ENCODE results near the gene ICOSLG. TPM values are rescaled to one million over a fixed set of nuclear protein-coding genes. Genes with fewer than 3 reads are reported as not detected.
A peak's percentile ranks its signal among the peaks of the same experiment; 100 is the strongest.
"Not testable (repeated sequence)": the region's sequence is repeated elsewhere in the genome, so short reads cannot be mapped to it uniquely, and the experiment has no call there.

The ICOSLG gene
- total RNA-seq (2014; rRNA removed; shearing (Covaris generic)) = 0.43 TPM in 1 of 2 replicates, not detected in the other

DNA sequence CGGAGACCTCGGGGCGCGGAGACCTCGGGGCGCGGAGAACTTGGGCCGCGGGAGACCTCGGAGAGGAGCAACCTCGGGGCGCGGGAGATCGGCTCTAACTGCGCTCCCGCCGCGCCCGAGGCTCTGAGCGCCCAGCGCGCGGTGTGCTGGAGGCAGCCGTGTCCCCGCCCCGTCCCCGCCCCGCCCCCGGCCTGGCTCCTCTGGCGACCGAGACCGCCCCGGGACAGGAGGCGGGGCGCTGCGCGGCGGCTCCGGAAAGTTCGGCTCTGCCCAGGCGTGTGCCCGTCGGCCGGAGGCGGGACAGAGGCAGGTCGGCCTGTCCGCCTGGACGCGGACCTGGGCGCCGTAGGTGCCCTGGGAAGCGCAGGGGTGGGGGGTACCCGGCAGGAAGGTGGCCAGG, at the start of gene ICOSLG:
TSS of gene ICOSLG (minus strand) at position 102 of the 400 bp plus-strand sequence. CDS start 126 bp downstream, outside the sequence.
- DNase-seq (ENCODE audit: low spot score); in situ Hi-C loops (cut with HindIII; ENCODE audit: low sequenced_read_pairs): not testable (repeated sequence)

GRCh38 chr21:44289381-44290010, 48.8 kb upstream of the ICOSLG start:
- DNase-seq (ENCODE audit: low spot score) = no peak
- in situ Hi-C loops (cut with HindIII; ENCODE audit: low sequenced_read_pairs) = no loop called here

DNA sequence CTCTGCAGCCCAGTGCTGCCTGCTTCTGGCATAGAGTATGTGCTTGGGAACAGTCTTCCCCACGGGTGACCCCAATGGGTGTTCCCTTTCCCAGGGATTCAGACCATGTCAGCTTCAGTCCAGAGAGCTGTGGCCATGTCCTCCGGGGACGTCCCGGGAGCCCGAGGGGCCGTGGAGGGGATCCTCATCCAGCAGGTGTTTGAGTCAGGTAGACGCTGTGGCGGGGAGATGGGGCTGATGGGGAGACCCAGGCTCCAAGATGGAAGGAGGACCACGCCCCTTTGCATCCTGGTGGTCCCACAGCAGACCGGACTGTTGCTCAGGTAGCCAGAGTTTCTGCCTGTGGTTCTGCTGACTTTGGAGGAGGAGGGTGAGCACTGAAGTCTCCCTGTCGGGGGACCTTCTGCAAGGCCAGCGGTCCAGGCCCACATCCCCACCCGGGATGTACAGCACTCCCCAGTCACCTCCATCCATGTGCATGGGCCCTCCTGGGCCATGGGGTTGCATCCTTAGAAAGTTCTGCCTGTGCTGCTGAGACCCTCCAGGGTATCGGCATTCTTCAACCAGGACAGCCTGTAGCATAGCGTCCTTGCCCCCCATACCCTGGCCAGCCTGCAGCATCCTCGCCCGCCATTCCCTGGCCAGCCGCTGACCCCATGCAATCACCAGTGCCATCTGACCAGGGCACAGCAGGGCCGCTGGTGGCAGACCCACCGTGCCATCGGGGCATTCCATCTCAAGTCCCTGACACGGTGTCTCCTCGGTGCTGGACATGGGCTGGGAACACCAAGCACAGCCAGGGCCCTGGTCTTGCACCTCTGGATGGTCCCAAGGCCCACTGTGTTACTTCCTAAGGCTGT, 47.7 kb upstream of the ICOSLG start:
- no peak for DNase-seq (ENCODE audit: low spot score)
- in situ Hi-C loops (cut with HindIII; ENCODE audit: low sequenced_read_pairs) = no loop called here

DNA sequence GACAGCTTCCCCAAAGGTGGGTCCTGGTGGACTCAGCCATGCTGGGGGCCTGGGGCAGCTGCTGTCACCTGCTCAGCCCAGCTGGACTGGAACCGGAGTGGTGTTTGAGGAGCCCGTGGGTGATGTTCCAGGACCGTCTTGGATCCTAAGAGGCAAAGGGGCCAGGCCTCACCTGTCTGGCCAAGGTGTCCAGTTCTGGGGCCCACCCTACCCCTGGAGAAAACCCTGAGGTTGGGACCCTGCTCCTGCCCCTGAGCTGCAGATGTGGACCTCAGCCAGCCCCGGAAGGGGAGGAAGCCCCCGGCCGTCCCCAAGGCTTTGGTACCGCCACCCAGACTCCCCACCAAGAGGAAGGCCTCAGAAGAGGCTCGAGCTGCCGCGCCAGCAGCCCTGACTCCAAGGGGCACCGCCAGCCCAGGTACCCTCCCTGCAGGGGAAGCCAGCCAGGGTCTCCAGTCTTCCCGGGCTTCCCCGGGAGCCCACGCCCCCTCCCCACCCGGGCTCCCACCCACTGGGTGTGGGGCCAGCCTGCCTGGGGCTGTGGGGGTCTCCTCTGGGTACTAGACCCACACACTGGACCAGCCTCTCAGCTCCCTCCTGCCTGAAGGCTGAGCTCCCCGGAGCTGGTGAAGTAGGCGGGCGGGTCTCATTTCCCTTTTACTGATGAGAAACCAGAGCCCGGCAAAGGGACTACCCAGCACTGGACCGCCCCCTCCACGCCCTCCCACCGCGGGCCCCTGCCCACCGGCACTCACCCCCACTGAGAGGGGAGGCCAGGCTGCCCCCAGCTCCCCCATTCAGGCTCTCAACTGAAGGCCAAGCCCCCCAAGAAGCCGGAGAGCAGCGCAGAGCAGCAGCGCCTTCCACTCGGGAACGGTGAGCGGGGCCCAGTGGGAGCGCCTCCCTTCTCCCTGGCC, 46.2 kb upstream of the ICOSLG start:
- in situ Hi-C loops (cut with HindIII; ENCODE audit: low sequenced_read_pairs) = no loop called here

DNA sequence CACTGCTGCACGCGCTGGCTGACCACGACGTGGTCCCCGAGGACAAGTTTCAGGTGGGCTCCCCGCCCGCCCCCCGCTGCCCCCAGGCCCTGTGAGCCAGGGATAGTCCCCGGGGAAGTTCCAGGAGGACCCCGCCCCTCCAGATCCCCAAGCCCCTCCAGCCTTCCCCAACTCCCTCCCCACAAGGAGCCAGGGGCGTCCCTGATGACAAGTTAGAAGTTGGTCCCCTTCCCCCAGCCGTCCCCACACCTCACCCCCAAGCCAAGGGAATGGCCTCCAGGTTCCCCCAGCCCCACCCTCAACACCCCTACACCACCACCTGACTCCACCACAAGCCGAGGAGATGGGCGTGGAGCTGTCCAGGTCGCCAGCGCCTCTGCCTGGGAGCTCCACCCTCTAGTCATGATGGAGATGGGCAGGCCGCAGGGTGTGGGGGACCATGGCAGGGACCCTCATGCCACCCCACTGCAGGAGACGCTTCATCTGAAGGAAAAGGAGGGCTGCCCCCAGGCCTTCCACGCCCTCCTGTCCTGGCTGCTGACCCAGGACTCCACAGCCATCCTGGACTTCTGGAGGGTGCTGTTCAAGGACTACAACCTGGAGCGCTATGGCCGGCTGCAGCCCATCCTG, 45.5 kb upstream of the ICOSLG start:
- in situ Hi-C loops (cut with HindIII; ENCODE audit: low sequenced_read_pairs) = no loop called here

More for the DNA sequence above, 46.2 kb upstream of the ICOSLG start:
- DNase-seq (ENCODE audit: low spot score) = no peak

GRCh38 chr21:44285138-44285992, 44.6 kb upstream of the ICOSLG start, which contains the start of gene AIRE:
TSS of gene AIRE (plus strand) at chr21:44285876. CDS start at chr21:44286007, 131 bp downstream.
- no peak for DNase-seq (ENCODE audit: low spot score)

More for the DNA sequence above, 45.5 kb upstream of the ICOSLG start:
- no peak for DNase-seq (ENCODE audit: low spot score)

DNA sequence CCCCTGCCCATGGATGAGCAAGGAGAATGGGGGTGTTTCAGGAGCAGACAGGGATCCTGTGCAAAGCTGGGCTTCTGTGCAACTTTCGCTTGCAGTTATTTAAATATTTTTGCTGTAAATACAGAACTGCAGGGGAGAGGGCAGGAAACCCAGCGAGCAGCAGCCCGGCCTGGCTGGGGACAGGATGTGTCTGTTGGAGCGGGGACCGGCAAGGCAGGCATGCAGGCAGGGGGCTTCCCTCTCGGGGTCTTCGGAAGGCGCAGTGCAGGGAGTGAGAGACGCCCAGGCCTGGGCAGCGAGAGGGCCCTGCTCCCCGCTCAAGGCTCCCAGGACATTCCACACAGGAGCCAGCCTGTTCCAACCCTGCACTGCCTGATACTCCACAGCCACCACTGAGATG, 43.2 kb upstream of the ICOSLG start:
- in situ Hi-C loops (cut with HindIII; ENCODE audit: low sequenced_read_pairs) = no loop called here

More at GRCh38 chr21:44285138-44285992, 44.6 kb upstream of the ICOSLG start, which contains the start of gene AIRE:
- in situ Hi-C loops (cut with HindIII; ENCODE audit: low sequenced_read_pairs) = no loop called here

DNA sequence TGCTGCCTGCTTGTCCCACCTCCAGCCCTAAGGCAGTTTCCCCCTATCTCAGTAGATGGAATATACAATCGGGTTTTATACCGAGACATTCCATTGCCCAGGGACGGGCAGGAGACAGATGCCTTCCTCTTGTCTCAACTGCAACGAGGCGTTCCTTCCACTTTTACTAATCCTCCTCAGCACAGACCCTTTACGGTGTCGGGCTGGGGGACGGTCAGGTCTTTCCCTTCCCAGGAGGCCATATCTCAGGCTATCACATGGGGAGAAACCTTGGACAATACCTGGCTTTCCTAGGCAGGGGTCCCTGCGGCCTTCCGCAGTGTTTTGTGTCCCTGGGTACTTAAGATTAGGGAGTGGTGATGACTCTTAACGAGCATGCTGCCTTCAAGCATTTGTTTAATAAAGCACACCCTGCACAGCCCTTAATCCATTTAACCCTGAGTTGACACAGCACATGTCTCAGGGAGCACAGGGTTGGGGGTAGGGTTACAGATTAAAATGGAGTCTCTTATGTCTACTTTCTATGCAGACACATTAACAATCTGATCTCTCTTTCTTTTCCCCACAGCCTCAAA, 42.6 kb upstream of the ICOSLG start:
- DNase-seq (ENCODE audit: low spot score); in situ Hi-C loops (cut with HindIII; ENCODE audit: low sequenced_read_pairs): not testable (repeated sequence)

More for the DNA sequence above, 43.2 kb upstream of the ICOSLG start:
- DNase-seq (ENCODE audit: low spot score) = no peak

DNA sequence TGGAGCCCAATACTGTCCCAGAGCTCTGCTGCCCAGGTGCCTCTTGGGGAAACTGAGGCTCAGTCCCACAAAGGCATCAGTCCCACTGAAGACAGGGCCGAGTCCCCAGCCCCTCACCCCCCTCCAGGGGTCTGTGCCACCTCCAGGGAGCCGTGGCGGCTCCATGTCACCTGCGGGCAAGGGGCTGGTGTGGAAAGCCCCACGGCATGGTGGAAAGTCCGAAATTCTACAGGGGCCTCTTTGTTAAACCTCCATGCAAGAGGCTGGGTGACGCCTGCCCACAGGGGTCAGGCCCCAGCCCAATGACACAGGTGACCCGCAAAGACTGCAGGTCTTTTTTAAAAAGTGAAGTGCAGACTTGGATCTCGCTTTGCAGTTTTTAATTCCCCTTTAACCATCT, 41.6 kb upstream of the ICOSLG start:
- in situ Hi-C loops (cut with HindIII; ENCODE audit: low sequenced_read_pairs) = no loop called here
- no peak for DNase-seq (ENCODE audit: low spot score)

DNA sequence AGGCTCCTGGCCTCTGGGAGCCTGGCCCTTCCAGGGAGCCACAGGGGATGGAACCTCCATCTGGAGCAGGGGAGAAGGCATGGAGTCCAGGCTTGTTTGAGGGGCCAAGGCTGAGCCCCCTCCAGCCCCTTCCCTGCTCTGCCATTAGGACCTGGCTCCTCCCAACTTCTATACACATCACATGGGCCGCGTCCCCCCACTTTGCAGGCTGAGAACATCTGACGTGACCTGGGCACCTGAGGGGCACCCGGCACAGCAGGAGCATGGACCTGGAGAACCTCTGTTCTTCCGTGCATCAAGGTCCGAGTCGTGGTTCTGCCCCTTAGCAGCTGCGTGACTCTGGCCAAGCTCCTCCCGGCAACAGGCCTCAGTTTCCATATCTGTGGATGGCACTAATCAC, 41.1 kb upstream of the ICOSLG start:
- DNase-seq (ENCODE audit: low spot score) = no peak
- in situ Hi-C loops (cut with HindIII; ENCODE audit: low sequenced_read_pairs) = no loop called here

- in situ Hi-C loops (cut with HindIII; ENCODE audit: low sequenced_read_pairs) = no loop called here
- peak; percentile 34 for DNase-seq (ENCODE audit: low spot score)
These were observed 38.9 kb upstream of the ICOSLG start for GRCh38 chr21:44279354-44280260.

GRCh38 chr21:44275041-44275440, 34.3 kb upstream of the ICOSLG start:
- no peak for DNase-seq (ENCODE audit: low spot score)
- in situ Hi-C loops (cut with HindIII; ENCODE audit: low sequenced_read_pairs) = no loop called here

DNA sequence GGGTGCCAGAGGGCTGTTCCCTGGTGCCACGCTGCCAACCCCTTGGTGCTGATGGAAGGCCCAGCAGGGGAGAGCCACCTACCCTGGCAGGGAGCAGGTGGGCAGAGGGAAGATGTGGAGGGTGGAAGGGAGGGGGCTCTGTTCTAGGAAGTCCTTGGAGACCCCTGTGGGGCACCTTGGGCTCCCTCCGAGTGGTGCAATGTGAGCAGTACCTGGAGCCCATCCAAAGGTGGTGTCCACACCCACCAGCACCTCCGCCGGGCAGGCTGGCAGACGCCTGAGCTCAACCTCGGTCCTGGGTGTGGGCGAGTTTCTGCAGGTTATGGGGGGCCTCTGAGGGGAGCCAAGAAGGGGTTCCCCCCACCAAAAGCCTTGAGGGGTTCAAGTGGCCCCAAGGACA, 32.3 kb upstream of the ICOSLG start:
- in situ Hi-C loops (cut with HindIII; ENCODE audit: low sequenced_read_pairs) = no loop called here
- no peak for DNase-seq (ENCODE audit: low spot score)

DNA sequence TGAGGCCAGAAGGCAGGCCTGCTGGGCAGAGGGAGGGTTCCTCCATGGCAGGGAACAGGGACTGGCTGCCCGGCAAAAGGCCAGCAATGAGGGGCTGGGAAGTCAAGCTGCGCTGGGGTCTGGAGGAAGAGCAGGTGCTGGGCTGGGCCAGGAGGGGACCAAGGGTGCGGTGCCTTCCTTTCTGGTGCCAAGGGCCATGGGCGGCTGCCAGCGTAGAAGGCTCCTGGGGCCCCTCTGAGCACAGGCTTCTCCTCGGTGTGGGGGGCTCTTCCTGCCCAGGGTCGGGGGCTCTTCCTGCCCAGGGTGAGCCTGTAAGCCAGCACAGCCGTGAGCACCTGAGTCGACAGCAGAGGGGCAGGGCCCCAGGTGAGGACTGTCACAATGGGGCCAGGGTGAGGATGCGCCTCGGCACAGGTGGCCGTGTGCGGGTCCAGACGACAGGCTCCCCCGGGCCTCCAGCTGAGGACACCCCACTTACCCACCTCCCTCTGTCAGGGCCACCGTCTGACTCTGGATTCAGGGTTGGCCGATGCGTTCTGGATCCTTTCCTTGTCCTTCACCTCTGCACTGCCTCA, 31.6 kb upstream of the ICOSLG start:
- no peak for DNase-seq (ENCODE audit: low spot score)

DNA sequence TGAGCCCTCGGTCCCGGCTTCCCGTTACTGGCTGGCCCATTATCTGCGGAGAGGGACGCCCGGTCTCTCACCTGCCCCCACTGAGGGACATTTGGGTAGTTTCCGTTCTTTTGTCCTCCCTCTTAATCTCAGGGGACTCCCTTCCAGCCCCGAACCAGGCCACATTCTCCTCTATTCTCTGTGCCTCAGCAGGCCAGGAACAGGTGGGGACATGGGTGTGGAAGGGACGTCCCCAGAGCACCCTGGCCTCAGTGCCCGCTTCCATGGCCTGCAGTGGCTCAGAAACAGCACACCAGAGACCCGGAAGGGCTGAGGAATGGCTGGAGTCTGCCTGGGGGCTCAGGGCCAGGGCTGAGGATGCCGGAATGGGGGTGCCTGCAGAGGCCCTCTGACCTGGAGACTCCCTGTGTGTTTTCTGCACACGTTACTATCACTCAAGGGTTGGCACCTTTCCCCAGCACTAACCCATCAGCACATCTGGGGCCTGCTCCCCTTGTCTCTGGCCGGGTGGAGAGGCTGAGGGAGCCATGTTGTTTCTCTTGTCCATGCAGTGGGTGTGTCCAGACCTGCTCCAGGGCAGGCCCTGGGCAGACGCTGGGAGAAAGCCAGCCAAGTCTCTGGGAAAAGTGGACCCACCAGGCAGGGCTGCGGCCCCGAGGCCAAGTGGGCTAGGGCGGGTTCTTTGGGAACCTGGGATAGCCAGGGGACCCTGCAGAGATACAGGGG, 31.0 kb upstream of the ICOSLG start:
- no peak for DNase-seq (ENCODE audit: low spot score)
- in situ Hi-C loops (cut with HindIII; ENCODE audit: low sequenced_read_pairs) = no loop called here

More for the DNA sequence above, 31.6 kb upstream of the ICOSLG start:
- in situ Hi-C loops (cut with HindIII; ENCODE audit: low sequenced_read_pairs) = no loop called here

DNA sequence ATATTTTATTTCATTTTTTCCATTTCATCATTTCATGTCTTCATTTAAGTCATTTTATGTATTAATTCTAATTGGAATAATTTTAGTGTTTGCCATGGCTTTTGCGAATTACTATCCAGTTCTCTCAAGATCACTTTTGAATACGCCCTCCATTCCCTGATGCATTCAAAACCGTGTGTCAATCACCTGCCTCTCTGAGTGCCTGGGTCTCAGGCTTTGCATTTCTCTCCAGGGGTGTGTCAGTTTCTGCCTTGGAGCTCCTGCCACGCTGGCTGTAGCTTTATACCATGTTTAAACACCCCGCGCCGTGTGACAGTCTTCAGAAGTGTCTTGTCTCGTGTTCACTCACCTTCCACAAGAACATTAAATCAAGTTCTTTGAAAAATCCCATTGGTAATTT, 28.3 kb upstream of the ICOSLG start:
- in situ Hi-C loops (cut with HindIII; ENCODE audit: low sequenced_read_pairs) = no loop called here
- no peak for DNase-seq (ENCODE audit: low spot score)
